Activated CD8-positive, alpha-beta memory T cell treated with anti-CD3 and anti-CD28 coated beads for 36 hours (primary cell): ENCODE results near the gene RAB31. TPM values are rescaled to one million over a fixed set of nuclear protein-coding genes. Genes with fewer than 3 reads are reported as not detected.

ENCODE experiments used
- CTCF ChIA-PET: fragments of 350-600 bp; sonication (Branson Sonifier 250); formaldehyde crosslinking; loops from one replicate; lab custom pipeline; 2021; ENCODE audit warnings: antibody characterized with exemption; lab: Charles Lee
- POLR2A ChIA-PET: fragments of 350-600 bp; sonication (Branson Sonifier 250); formaldehyde crosslinking; loops from one replicate; lab custom pipeline; 2021; ENCODE audit warnings: antibody characterized with exemption; lab: Charles Lee
- total RNA-seq, 2 experiments: library from RNA; stranded (reverse); gene quantifications; one replicate each; pipeline ENCODE4 v1.2.3, GENCODE V29; 2021

The RAB31 gene
- total RNA-seq, 2 experiments from 2014 or later: 0.21 to 0.51 TPM

DNA sequence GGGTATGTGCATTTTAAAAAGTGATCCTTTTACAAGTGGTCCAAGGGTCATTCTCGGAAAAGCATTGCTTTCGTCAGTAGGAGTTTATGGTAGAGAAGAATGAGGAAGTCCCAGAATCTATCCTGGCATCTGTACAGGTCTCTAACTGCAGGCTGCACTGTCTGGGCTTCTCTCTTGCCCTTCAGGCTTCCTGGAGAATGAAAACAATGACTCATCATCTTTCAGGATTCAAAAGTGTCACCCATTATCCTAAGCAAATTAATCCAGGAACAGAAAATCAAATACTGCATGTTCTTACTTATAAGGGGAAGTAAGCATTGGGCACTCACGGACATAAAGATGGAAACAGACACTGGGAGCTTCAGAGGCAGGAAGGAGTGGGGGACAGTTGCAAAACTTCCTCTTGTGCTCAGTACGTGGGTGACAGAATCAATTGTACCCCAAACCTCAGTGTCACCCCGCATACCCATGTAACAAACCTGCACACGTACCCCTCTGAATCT is 117.5 kb downstream of the RAB31 start:
- ChIA-PET CTCF (no interaction called here), POLR2A (no interaction called here)

DNA sequence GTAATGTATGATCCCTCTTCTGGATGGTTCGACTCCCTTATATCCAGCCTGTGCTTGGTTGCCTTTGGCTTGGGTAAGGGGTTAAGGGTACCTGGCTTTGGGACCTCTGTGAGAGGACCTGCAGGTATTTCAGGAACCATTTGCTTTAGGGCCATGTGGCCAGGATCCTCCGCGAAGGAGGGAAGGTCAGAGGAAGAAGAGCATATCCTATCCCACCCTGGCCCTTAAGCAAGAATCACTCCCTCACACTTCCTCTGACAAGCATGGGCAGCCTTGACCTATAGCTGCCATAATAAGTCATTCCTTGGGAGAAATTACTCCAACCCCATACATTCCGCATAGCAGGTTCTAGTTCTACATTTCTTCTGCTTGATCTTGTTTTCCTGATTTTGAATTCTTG is 118.6 kb downstream of the RAB31 start:
- ChIA-PET POLR2A (no interaction called here), CTCF (no interaction called here)

DNA sequence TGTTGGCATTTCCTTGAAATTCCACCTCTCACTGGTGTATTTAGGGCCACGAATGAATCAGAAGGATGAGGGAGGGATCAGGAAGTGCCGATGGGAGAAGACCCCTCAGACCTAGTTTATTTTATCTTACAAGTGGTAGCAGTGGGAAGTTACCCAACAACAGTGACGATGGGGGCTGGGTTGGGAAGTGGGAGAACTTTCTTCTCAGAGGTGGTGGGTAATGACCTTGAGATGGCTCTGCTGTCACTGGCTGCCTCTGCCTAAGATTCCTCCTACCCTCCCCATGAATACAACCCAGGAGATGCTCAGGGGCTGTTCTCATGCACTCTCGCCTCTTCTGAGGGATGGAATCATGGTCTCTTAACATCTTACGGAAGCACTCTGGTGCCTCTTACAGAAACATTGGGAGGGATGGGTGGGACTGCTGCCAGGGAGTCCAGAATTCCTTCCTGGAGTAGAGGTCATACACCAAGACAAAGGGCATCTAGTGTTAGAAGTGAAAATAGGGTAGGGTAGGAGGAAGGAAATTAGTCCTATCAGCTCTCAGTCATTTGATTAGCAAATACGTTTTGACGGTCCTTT is 119.2 kb downstream of the RAB31 start:
- ChIA-PET CTCF (no interaction called here), POLR2A (no interaction called here)

- ChIA-PET POLR2A (no interaction called here), CTCF (no interaction called here)
Observed at GRCh38 chr18:9827793-9828505, 119.8 kb downstream of the RAB31 start.

GRCh38 chr18:9828506-9829396 is 120.7 kb downstream of the RAB31 start:
- CTCF ChIA-PET: no interaction called here
- POLR2A ChIA-PET: no interaction called here

DNA sequence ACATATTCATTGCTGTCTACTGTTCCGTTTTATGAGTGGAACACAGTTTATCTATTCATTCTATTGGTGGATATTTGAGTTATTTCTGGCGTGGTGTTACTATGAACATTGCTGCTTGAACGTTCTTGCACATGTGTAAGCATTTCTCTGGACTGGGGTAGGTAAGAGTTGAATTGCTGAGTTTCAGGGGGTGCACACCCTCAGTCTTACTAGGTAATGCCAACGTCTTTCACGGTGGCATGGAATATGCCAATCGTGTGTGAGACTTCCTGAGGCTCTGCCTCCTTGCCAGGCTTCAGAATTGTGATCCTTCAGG is 121.3 kb downstream of the RAB31 start:
- POLR2A ChIA-PET: no interaction called here
- CTCF ChIA-PET: no interaction called here

- ChIA-PET POLR2A (no interaction called here), CTCF (no interaction called here)
Observed at GRCh38 chr18:9831036-9831722, 123.1 kb downstream of the RAB31 start.

GRCh38 chr18:9831723-9832199 is 123.7 kb downstream of the RAB31 start:
- CTCF ChIA-PET: no interaction called here
- POLR2A ChIA-PET: no interaction called here

- ChIA-PET CTCF (no interaction called here), POLR2A (no interaction called here)
Observed at GRCh38 chr18:9832871-9833270, 124.8 kb downstream of the RAB31 start.

- CTCF ChIA-PET: no interaction called here
- POLR2A ChIA-PET: no interaction called here
Observed at GRCh38 chr18:9834551-9834950, 126.5 kb downstream of the RAB31 start.

- CTCF ChIA-PET: no interaction called here
- POLR2A ChIA-PET: no interaction called here
Observed at GRCh38 chr18:9835113-9835755, 127.1 kb downstream of the RAB31 start.

GRCh38 chr18:9835825-9836224 is 127.7 kb downstream of the RAB31 start:
- ChIA-PET CTCF (no interaction called here), POLR2A (no interaction called here)

GRCh38 chr18:9838144-9838877 is 130.2 kb downstream of the RAB31 start:
- ChIA-PET CTCF (no interaction called here), POLR2A (no interaction called here)

DNA sequence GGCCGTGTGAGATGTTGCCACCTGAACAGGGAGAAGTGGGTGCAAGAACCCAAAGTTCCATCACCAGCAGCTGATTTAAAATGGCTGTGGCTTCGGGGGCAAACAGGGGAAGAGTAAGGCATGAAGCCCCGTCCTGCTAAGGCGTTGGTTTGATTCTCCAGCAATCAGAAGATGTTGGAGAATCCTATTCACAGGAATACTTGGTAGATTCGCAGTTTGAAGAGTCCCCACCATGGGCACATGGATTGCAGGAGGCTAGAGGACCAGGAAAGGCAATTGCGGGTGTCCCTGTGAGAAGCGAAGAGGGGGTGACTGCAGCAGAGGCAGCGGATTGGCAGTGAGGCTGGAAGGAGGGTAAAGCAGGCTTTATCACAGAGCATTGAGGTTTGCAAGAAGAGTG is 131.1 kb downstream of the RAB31 start:
- POLR2A ChIA-PET: no interaction called here
- CTCF ChIA-PET: no interaction called here

DNA sequence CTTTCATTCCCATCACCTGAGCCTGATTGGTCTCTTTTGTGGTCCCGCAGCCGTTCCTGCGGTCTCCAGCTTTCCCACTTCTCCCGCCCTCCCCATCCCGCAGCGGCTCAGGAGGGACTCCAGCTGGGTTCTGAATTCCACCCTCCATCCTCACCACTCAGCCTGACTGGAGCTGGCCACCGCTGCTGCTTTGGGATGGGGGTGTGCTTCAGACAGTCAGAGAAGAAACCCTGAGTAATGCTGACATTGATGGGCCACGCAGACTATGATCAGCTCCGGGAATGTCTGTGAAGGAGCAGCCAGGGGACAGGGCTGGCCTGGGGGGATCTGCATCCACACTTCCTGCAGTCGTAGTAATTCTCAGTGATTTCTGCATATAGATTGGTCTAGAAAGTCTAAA is 131.8 kb downstream of the RAB31 start:
- CTCF ChIA-PET: no interaction called here
- POLR2A ChIA-PET: no interaction called here

GRCh38 chr18:9841752-9842151 is 133.7 kb downstream of the RAB31 start:
- CTCF ChIA-PET: no interaction called here
- POLR2A ChIA-PET: no interaction called here

DNA sequence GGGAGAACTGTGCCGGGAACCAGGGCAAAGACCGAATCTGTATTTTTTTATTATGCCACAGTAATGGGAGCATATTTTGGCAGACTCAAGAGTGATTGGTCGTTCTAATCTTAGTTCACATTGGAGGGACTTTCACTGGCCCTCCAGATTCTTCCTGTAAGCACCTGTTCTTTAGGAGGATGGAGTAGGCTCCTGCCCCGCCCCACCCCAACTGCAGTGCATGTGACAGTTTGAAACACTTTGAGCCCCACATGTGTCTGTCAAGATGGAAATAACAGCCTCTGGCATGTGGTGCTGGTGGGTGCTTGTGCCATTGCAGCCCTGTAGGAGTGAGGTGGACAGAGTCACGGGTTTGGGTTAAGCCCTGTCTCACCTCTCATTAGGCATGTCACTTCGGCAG is 134.3 kb downstream of the RAB31 start:
- POLR2A ChIA-PET: no interaction called here

DNA sequence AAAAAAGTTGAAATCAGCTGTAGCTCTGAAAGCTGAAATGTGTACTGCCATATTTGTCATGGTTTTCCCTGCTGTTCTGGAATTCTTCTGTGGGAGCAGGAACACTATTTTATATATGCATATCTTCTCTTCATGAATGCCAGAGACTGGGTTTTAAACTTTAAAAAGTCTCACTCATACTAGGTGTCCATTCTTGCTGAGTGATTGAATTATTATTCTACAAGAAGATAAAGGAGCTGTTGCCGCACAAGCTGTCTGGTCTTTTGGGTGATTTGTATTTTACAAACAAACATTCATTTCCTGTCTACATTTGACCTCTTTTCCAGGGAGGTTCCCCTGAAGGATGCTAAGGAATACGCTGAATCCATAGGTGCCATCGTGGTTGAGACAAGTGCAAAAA is 137.2 kb downstream of the RAB31 start:
- CTCF ChIA-PET: no interaction called here
- POLR2A ChIA-PET: no interaction called here

More for the DNA sequence above, 134.3 kb downstream of the RAB31 start:
- CTCF ChIA-PET: no interaction called here
